ENCODE measurements around the gene PML. TPM values are rescaled to one million over a fixed set of nuclear protein-coding genes. Genes with fewer than 3 reads are reported as not detected.

Gene PML
- polyA plus RNA-seq, 1 of the 3 experiments (the other 2 are of a cell fraction) = 18.4 TPM

DNA sequence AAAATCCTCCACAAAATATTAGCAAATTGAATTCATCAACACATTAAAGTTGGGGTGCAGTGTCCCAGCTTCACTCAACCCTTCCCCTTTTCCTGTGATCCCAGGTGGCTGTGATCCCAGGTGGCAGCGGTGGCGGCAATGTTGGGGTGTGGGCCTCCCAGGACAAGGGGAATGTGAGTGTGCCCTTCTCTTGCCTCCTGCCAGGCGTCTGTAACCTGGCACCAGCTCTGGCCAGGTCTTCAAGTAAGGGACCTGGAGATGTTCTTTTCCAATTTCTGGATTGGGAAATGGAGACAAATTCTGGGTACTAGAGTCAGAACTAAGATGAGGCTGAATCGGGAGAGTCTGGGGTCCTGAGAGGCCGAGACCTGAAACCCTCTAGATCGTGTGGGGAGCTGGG is 67.7 kb downstream of the PML start:
- H3K36me3 ChIP-seq (replicated peaks in 1 of 2; ENCODE audit: control insufficient read depth in 1 of 2, insufficient read depth in 2 of 2, low read length in 1 of 2) = no peaks in the 10 kb centered on the region
- ChIA-PET POLR2A (no interaction called here), CTCF (interaction anchor here (0.8 to 1.3 kb wide), 2 partner anchors 26 to 245 kb away, joined by 3 read pairs; no protein-coding TSS in a partner anchor)
- H3K27ac ChIP-seq (ENCODE audit: low read depth in 2 of 2, low read length in 1 of 2) = no peak overlapping the region
- no peaks in the 10 kb centered on the region; a peak in 1 of 4 replicates for H3K4me1 ChIP-seq (ENCODE audit: control insufficient read depth in 1 of 2, insufficient read depth in 2 of 2, low read depth in 1 of 2, low read length in 1 of 2)
- no peak overlapping the region for H3K9ac ChIP-seq
- no peak for TF ChIP-seq TCF12 (IDR thresholded peaks at IDR 0.05)
- TF ChIP-seq RAD21 (IDR thresholded peaks at IDR 0.05; ENCODE audit: low read length) = no peak
- TF ChIP-seq GABPA (IDR thresholded peaks at IDR 0.05; ENCODE audit: low read depth) = no peak
- TF ChIP-seq RFX5 (IDR thresholded peaks at IDR 0.05; ENCODE audit: low read length) = no peak
- no peak for TF ChIP-seq TEAD4 (IDR thresholded peaks at IDR 0.05; ENCODE audit: borderline replicate concordance, insufficient read depth)
- no peak for TF ChIP-seq GATA2 (CRISPR knock-in tag; IDR thresholded peaks at IDR 0.05)
- no peak for TF ChIP-seq NRF1 (IDR thresholded peaks at IDR 0.05; ENCODE audit: low read depth, low read length)
- TF ChIP-seq, protein P1, sequence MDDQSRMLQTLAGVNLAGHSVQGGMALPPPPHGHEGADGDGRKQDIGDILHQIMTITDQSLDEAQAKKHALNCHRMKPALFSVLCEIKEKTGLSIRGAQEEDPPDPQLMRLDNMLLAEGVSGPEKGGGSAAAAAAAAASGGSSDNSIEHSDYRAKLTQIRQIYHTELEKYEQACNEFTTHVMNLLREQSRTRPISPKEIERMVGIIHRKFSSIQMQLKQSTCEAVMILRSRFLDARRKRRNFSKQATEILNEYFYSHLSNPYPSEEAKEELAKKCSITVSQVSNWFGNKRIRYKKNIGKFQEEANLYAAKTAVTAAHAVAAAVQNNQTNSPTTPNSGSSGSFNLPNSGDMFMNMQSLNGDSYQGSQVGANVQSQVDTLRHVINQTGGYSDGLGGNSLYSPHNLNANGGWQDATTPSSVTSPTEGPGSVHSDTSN (IDR thresholded peaks at IDR 0.05) = no peak
- TF ChIP-seq, protein P2, sequence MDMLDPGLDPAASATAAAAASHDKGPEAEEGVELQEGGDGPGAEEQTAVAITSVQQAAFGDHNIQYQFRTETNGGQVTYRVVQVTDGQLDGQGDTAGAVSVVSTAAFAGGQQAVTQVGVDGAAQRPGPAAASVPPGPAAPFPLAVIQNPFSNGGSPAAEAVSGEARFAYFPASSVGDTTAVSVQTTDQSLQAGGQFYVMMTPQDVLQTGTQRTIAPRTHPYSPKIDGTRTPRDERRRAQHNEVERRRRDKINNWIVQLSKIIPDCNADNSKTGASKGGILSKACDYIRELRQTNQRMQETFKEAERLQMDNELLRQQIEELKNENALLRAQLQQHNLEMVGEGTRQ (IDR thresholded peaks at IDR 0.05; ENCODE audit: borderline replicate concordance, low read depth, low read length) = no peak
- no peak for TF ChIP-seq MXI1 (IDR thresholded peaks at IDR 0.05; ENCODE audit: low read depth, low read length)
- TF ChIP-seq FOSL2 (IDR thresholded peaks at IDR 0.05; ENCODE audit: borderline replicate concordance, low read depth) = no peak
- no peak for TF ChIP-seq POLR2AphosphoS5 (IDR thresholded peaks at IDR 0.05; ENCODE audit: low read depth, low read length)
- no peak for TF ChIP-seq EP300 (IDR thresholded peaks at IDR 0.05; ENCODE audit: borderline replicate concordance in 1 of 2, low read depth in 1 of 2, low read length in 1 of 2)
- no peak for TF ChIP-seq ELF1 (IDR thresholded peaks at IDR 0.05)
- TF ChIP-seq NFIC (IDR thresholded peaks at IDR 0.05; ENCODE audit: borderline replicate concordance) = no peak
- TF ChIP-seq, protein P3, sequence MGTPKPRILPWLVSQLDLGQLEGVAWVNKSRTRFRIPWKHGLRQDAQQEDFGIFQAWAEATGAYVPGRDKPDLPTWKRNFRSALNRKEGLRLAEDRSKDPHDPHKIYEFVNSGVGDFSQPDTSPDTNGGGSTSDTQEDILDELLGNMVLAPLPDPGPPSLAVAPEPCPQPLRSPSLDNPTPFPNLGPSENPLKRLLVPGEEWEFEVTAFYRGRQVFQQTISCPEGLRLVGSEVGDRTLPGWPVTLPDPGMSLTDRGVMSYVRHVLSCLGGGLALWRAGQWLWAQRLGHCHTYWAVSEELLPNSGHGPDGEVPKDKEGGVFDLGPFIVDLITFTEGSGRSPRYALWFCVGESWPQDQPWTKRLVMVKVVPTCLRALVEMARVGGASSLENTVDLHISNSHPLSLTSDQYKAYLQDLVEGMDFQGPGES (IDR thresholded peaks at IDR 0.05; ENCODE audit: low read depth, low read length) = no peak
- no peak for TF ChIP-seq SMC3 (IDR thresholded peaks at IDR 0.05; ENCODE audit: low read depth, low read length)
- TF ChIP-seq, protein P4, sequence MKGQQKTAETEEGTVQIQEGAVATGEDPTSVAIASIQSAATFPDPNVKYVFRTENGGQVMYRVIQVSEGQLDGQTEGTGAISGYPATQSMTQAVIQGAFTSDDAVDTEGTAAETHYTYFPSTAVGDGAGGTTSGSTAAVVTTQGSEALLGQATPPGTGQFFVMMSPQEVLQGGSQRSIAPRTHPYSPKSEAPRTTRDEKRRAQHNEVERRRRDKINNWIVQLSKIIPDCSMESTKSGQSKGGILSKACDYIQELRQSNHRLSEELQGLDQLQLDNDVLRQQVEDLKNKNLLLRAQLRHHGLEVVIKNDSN (IDR thresholded peaks at IDR 0.05; ENCODE audit: borderline replicate concordance, low read depth) = no peak
- TF ChIP-seq RXRA (IDR thresholded peaks at IDR 0.05; ENCODE audit: borderline replicate concordance, low read depth) = no peak
- no peak for TF ChIP-seq SIN3A (IDR thresholded peaks at IDR 0.05; ENCODE audit: borderline replicate concordance, low read depth, low read length)
- H3K9me2 ChIP-seq = no peaks in the 10 kb centered on the region
- H3K4me2 ChIP-seq = no peak overlapping the region
- 72% methylated on average over 4 of the region's 6 CpGs for WGBS (ENCODE audit: low lambda C conversion rate)
- no peaks in the 10 kb centered on the region for H4K20me1 ChIP-seq (ENCODE audit: insufficient read depth)
- H3K4me3 ChIP-seq (ENCODE audit: low read depth in 2 of 2, low read length in 1 of 2) = no peak overlapping the region
- no peaks in the 10 kb centered on the region for H3K9me3 ChIP-seq
- H3F3A ChIP-seq (replicated peaks; ENCODE audit: insufficient read depth) = no peaks in the 10 kb centered on the region
- no peak for DNase-seq
- H3K79me2 ChIP-seq (ENCODE audit: insufficient read depth) = no peaks in the 10 kb centered on the region
- no peaks in the 10 kb centered on the region for H3K27me3 ChIP-seq (ENCODE audit: insufficient read depth)
- no peak overlapping the region for H2AFZ ChIP-seq (ENCODE audit: low read depth)
